Measurements from ENCODE around the gene OST4.

- TF ChIP-seq CTCF (IDR thresholded peaks at IDR 0.05; ENCODE audit: low read depth, low read length, poor library complexity, severe bottlenecking) (no peak), EZH2phosphoT487 (IDR thresholded peaks at IDR 0.05; ENCODE audit: borderline replicate concordance, low read length) (no peak)
Measured at GRCh38 chr2:27050281-27050995, 21.0 kb downstream of the OST4 start.

All from DOHH2 (cell line).